CMK (cell line): ENCODE measurements around the gene KCND2.
"Not testable (repeated sequence)": the region's sequence is repeated elsewhere in the genome, so short reads cannot be mapped to it uniquely, and the experiment has no call there.

ENCODE experiments used
- DNase-seq: peaks from one replicate; pipeline ENCODE4 v3.0.0-alpha.2; 2010; ENCODE audit warnings: low read depth

KCND2 gene

DNA sequence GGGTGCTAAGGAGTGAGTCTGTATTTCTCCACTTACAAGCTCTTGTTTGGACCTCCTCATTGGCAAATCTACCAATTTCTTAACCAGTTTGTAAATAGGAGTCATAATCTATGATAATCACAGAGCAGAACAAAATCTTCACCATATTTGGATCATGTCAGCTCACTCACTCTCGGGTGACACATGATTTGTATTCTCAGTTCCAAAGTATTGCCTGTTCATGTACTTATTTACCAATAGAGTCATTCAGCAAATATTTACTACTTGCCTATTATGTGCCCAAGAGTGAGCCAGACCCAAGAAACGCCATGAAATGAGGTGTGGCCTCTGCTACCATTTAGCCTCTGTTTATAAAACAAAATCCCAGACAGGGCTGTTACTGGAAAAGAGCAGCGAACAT, 470.2 kb downstream of the KCND2 start:
- DNase-seq = no peak

DNA sequence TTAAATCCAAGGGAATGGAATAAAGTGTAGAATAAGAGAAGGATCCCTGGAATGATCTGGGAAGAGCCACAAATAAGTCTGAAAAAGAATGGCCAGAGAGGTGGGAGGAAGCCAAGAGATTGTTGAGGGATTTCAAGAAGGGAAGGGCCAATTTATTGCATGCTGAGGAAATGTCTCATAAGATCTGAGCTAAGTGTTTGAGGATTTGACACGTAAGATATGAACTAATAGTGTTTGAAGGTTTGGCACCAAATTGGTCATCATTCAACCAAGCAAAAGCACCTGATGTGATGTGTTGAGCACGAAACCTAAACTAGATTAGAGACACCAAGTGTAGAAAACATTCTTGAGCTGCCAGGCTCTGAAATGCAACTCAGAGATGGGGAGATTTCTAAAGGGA, 487.1 kb downstream of the KCND2 start:
- DNase-seq = no peak

DNA sequence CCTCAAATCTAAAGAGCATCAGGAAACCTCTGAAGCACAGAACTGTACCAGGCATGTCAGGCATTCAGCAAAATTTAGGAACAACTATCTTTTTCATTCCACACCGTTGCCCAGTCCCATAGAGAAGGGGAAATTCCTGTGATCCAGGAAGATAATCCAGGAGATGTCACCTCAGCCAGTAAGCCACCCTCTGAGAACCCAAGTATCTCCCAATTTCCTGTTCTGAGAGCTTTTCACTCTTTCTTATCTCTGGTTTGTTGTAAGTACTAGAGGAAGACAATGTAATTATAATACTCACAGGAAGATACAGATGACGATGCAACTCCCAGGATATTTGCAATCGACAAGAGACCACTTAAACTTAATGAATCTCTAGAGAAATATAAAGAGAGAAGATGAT, 487.9 kb downstream of the KCND2 start:
- no peak for DNase-seq

DNA sequence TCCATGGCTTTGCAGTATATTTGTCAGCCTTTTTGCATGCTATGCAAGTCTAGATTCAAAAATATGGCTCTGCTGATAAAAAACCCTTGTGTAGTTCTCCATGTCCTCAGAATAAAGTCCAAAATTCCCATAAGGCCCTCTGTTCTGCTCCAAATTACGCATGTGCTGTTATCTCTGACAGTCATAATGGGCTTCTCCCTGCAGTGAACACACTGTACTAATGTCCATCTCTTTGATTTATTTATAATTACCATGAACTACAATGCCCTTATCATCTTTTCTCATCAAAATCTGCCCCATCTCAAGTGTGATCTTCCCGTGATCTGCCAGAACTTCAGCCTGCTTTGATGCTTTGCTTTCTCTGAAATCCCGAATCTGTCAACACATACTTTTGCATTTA, 497.2 kb downstream of the KCND2 start:
- DNase-seq = no peak

DNA sequence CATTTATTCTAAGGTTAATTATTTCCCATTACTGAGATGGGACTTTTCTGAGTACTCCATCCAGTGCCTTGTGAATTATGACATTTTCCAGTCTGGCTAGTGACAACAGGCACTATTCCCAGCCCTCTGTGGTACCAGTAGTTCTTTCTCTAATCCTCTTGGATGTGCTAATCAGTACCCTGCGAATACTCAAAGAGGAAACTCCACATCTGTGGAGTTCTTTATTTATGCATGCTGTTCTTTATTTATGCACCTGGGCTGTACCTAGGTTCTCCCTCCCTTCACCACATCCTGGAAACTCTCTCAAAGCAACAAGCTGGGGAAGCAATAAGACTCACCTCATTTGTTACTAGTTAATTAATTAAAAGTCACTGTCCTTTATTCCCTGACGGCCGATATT, 501.5 kb downstream of the KCND2 start:
- DNase-seq = no peak

DNA sequence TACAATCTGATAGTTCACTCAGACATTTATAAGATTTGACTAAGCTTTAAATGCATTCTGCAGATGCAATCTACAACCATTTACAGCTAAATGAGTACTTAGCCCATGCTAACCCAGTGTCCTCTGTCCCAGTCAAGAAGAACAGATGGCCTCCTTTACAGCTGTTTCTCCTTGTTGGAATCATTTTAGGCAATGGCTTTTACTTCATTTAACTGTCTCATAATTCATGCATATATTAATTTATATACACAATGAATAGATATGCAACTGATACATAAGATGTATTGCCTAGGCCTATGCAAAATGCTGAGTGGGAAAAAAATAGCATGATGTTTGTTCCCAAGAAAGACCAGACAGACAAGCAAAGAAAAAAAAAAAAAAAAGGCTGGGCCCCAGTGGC, 502.8 kb downstream of the KCND2 start:
- DNase-seq = no peak

DNA sequence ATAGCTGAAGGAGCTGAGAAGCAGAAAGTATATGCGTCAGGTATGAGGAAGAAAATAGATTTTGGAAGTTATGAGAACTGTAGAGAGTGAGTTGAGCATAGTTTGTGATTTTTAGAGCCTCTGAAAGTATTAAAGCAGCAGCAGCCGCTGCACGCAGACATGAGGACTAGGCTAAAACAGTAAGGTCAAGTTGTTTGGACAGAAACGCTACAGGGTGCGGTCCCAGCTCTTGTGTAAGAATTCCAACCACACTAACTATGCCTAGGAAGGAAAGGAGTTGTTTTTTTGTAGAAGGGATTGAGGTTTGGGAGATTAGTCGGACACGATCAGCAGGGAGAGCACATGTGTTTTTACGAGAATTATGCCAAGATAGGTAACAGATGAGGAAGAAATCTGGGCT, 506.1 kb downstream of the KCND2 start:
- DNase-seq = not testable (repeated sequence)

DNA sequence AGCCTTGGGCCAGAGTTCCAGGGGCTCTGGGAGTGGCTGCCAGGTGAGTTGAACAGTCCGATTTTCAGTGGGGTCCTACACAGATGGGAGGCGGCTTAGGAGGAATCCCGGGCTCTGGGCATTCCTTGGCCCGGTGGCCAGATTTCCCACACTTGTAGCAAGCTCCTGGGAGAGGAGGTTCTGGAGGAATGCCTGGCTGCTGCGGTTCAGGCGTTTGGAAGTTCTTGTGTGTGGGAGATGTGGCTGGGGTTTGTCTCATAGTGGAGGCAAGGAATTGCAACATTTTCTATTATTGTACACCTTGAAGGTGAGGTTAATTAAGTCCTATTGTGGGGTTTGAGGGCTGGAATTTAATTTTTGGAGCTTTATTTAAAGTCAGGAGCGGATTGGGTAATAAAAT, 507.5 kb downstream of the KCND2 start:
- DNase-seq = not testable (repeated sequence)

DNA sequence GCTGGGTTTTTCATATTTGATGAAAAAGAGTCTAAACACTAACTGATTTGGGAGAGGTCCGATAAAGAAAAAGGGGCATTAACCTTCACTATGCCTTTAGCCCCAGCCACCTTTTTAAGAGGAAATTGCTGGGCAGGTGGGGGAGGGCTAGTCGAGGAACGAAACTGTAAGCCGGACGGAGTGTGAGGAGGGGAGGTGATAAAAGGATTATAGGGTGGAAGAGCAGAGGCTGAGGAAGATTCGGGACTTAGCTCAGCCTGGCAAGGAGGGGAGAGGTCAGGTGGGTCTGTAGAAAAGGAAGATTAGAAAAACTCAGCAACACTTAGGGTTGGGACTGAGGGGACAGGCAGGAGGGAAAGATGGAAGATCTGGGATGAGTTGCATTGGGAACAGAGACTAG, 508.0 kb downstream of the KCND2 start:
- DNase-seq = no peak

DNA sequence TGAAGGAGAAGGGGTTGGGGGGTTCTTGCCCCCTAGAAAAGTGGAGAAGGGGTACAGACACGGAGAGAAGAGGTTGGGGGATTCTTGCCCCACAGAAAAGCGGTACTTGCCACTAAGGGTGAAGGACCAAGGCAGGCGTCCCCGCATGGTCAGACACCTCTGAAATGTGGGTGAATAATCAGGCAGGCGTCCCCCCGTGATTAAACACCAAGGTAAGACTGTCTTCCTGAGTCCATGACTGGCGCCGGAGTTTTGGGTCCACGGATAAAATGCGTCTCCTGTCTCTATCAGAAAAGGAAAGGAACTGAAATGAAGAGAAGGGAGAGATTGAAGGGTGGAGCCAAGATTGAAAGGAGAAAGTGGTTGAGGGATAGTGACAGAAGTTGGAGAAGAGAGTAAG, 508.9 kb downstream of the KCND2 start:
- DNase-seq = not testable (repeated sequence)

DNA sequence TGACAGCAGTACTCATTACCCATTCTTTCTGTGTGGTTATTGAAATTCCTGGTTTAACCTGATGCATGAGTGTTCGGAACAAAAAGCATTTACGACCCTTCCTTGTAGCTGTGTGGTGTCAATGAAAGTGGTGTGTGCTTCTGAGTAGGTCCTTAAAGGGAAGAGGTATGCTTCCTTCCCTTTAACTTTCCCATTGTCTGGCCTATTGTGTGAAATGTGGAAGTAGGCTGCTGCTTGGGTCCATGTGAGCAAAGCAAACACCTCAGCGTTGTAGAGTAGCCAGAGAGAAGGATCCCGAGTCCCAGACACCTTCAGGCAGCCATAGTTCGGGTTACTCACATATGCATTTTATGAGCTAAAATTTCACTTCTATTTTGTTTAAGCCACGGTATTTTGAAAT, 510.3 kb downstream of the KCND2 start:
- DNase-seq = no peak

DNA sequence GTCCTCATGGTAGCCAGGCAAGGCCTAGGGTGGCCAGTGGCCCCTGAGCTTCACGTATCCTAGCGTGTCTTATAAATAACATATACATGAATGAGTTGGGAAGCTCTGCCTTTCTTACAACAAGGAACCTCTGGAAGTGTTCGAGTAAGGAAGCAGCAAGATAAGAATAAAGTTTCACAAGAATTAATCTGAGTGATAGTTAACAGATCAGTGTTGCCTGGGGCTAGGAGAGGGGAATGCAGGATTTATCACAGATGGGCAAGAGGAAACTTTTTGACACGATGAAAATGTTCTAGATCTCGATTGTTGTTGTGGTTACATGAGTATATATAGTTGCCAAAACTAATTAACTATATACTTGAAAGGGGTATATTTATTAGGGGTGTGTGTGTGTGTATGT, 510.7 kb downstream of the KCND2 start:
- DNase-seq = no peak

DNA sequence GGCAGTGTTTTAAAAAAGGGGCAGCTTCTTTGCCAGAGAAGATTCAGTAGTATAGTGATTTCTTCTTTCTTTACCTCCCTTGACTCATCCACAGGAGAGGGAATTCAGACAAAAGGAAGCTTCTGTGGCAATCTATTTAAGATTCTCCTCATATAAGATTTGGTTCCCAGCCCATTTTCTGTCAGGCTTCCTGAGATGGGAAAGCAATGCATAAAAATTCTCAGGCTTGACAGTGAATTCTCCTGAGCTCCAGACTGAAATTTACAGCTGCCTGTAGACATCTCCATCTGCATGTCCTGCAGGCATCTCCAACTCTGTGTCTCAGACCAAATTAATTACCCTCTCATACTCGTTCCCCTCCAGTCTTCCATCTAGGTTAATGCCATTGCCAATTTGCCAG, 512.1 kb downstream of the KCND2 start:
- no peak for DNase-seq

DNA sequence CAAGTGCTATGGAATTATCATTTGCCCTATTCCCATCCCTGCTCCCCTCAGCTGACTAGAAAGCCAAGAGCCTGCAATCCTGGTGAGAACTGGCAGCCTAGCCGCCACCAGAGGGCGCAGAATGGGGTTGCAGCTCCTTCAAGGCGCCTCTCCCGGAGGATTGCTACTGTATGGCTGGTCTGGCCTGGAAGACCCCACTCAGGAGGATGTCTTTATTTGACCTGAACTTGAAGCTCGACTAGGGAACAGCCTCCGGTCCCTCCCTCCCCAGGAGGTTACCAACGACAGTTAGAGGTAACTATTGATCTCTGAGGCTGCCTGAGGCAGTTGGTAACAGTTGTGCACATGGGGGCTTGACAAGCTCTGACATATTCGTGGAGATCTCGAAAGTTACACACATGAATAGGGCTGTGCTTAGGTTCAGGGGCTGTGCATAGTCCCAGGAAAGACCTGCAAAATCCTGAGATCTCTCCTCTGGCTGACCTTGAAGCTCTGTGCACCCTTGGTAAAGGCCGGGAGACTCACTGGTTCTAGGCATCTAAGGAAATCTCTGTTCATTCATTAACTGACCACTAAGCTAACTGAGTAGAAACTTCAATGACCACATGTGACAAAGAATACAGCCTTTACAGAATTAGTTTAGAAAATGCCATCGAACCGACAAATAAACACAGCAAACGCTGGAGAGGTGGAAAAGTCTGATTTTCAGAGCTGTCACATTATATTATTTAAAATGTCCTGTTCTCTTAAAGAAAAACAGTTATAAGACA, 519.3 kb downstream of the KCND2 start:
- peak; percentile 8 for DNase-seq

DNA sequence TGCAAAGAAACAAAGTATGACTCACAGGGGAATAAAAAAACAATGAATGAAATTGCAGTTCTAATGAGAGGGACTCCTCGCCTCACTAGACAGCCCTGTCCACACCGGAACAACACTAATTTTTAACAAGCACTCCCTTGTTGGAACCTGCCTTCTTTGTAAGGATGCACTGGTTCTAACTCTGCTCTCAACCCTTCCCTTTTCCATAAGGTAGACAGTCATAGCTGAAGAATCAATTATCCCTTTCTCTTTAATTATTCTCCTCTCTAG, 519.8 kb downstream of the KCND2 start:
- no peak for DNase-seq

DNA sequence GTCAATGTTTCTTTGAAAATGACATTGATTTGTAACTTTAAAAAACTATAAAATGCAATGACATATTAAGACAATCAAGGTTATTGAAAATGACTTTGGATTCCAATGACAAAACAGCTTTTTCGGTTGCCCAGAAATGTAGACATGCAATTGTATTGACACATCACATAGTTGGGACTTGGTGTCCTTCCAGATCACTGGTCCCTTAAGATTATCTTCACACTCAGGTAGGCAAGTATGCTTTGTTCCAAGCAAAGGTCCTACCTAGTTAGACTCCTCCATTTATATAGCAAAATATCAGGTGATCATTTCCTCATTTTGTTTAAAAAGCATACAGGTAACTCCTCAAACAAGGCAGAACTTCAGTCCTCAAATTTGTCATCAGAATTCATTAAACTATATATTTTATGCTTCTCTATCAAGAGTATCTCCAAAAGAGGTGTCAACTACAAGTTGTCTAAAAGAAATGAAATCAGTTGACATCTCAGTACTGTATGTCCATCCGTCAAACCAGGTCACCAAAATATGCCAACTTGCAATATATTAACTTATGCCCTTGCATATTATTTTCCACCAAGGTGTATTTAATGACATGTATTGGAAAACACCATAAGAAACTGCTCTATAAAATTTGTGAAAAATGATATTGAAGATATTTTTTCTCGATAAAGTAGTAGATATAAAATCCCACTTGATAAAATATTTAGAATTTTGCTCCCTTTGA, 520.4 kb downstream of the KCND2 start:
- no peak for DNase-seq

DNA sequence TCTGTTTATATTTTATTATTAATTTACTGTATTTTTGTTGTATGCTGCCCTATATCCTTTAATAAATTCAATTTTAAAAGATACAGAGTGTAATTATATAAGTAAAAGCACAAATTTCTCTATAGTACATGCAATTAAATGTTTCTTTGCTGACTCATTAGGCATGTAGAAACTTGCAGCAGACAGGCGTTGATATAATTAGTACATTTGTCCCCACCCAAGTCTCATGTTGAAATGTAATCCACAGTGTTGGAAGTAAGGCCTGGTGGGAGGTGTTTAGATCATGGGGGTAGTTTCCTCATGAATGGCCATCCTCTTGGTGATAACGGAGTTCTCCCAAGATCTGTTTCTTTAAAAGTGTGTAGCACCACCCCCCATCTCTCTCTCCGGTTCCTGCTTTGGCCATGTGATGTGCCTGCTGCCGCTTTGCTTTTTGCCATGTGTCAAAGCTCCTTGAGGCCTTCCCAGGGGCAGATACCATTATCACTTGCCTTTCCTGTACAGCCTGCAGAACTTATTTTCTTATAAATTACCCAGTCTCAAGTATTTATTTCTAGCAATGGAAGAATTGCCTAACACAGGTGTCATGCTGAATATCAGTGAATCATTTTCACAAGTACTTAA, 521.2 kb downstream of the KCND2 start:
- no peak for DNase-seq

DNA sequence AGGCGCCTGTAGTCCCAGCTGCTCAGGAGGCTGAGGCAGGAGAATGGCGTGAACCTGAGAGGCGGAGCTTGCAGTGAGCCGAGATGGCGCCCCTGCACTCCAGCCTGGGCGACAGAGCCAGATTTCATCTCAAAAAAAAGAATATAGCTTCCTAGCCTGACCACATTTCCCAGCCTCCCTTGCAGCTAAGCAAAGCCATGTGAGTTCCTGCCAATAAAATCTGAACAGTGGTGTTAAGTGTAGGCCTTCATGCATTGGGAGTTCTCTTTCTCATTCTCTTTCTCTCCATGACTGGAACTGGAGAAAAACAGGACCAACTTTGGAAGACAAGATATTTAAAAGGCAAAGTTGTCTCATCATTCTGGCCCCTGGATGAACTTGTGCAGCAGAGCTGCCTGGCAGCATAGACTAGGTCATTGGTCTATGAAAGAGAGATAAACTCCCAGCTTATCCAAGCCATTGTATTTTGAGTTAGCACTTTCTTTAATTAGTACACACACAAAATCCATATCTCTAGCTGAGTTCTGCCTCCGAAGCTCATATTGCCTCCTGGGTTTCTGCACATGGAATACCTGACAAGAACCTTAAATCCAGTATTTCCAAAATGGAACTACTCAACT, 524.2 kb downstream of the KCND2 start:
- no peak for DNase-seq

DNA sequence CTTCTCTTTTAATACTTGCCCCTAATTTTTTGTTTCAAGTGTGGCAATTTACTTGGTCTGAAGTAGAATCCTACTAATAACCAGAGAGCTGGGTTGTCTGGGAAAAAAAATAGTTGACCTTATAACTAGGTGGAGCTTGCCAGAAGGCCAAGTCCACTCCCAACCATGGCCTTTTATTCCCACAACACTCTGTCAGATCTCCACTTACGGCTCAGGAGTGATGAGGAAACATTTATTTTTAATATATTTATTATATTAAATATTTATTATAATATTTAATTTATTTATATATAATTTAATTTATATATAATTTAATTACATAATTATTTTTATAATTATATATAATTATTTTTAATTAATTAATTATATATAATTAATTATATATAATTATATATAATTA, 526.2 kb downstream of the KCND2 start:
- DNase-seq = no peak
